ENCODE results near the gene PTPRK. TPM values are rescaled to one million over a fixed set of nuclear protein-coding genes. Genes with fewer than 3 reads are reported as not detected.

Gene PTPRK
- total and polyA plus RNA-seq, 2 of the 8 experiments (the other 6 are each of a cell fraction or from before 2014, with no cell fraction given): 11.4 to 47.3 TPM

GRCh38 chr6:128244751-128245405 lies 275.5 kb downstream of the PTPRK start:
- Histone ChIP-seq H3K23ac (ENCODE audit: insufficient read length) (no peak overlapping the region), H2BK5ac (ENCODE audit: low read depth, low read length) (no peak overlapping the region), H3K27ac (ENCODE audit: low read depth, low read length) (no peak overlapping the region; the same call in 1 of the 2 replicates), H3K14ac (ENCODE audit: insufficient read length) (no peak overlapping the region), H4K20me1 (replicated peaks in 1 of 2; ENCODE audit: control insufficient read depth in 1 of 2, insufficient read depth in 2 of 2, low read length in 2 of 2) (no peaks in the 10 kb centered on the region), H3K4me1 (replicated peaks in 1 of 4; ENCODE audit: control insufficient read depth in 3 of 4, insufficient read depth in 4 of 4, low read length in 3 of 4) (peaks cover 0 to 5% (median 1%) of the 10 kb centered on the region in 4 experiments; a peak in 2 of 7 replicates), H4K8ac (ENCODE audit: extremely low read depth, insufficient read depth, low read length) (no peak overlapping the region), H2BK15ac (ENCODE audit: low read length) (no peak overlapping the region), H3K18ac (ENCODE audit: extremely low read depth, low read length) (no peak overlapping the region), H3K27me3 (replicated peaks in 1 of 4; ENCODE audit: control insufficient read depth in 3 of 4, extremely low read depth in 1 of 4, insufficient read depth in 3 of 4, low read length in 3 of 4) (no peaks in the 10 kb centered on the region), H4K91ac (replicated peaks; ENCODE audit: insufficient read length, low read length) (no peak overlapping the region), H2BK120ac (replicated peaks; ENCODE audit: low read depth, low read length) (no peak overlapping the region), H3K4ac (replicated peaks; ENCODE audit: insufficient read length, low read depth, low read length) (no peak overlapping the region), H4K5ac (ENCODE audit: insufficient read length, low read depth, low read length) (no peak overlapping the region), H2BK12ac (ENCODE audit: low read depth, low read length) (no peak overlapping the region), H2AFZ (ENCODE audit: low read length) (no peak overlapping the region), H3K79me1 (ENCODE audit: low read depth, low read length) (no peaks in the 10 kb centered on the region), H2BK20ac (ENCODE audit: low read length) (no peak overlapping the region), H3K79me2 (ENCODE audit: control insufficient read depth in 1 of 2, insufficient read depth in 2 of 2, low read length in 2 of 2) (no peaks in the 10 kb centered on the region; a peak in 1 of 4 replicates), H2AK5ac (ENCODE audit: low read depth, low read length) (no peak overlapping the region), H3K4me3 (ENCODE audit: extremely low read depth in 1 of 4, insufficient read depth in 2 of 4, low read depth in 3 of 4, low read length in 4 of 4) (no peak overlapping the region), H3K9me3 (ENCODE audit: insufficient read depth in 2 of 2, low read depth in 1 of 2, low read length in 1 of 2) (no peaks in the 10 kb centered on the region), H3K9ac (replicated peaks in 1 of 4; ENCODE audit: extremely low read depth in 1 of 4, low read depth in 3 of 4, low read length in 3 of 4) (no peak overlapping the region), H3K56ac (replicated peaks; ENCODE audit: insufficient read length, low read depth, low read length) (no peak overlapping the region), H3K36me3 (ENCODE audit: control insufficient read depth in 2 of 4, insufficient read depth in 4 of 4, low read length in 3 of 4) (no peaks in the 10 kb centered on the region), H3K23me2 (ENCODE audit: low read depth, low read length) (no peaks in the 10 kb centered on the region), H3K4me2 (ENCODE audit: insufficient read depth in 1 of 2, low read depth in 2 of 2, low read length in 2 of 2) (no peak overlapping the region)
- no peak for FAIRE-seq
- CTCF ChIA-PET (ENCODE audit: partially characterized antibody): interaction anchor here (1.4 kb wide), 1 partner anchor 14 kb away, joined by 5 read pairs; no protein-coding TSS in a partner anchor
- no peak for DNase-seq (ENCODE audit: low read depth in 1 of 2, low spot score in 2 of 2)
- 83% methylated on average over 2 of the region's 2 CpGs; no CpG with 5 or more reads in 1 of the 2 experiments for WGBS, 2 experiments (ENCODE audit: extremely low coverage in 1 of 2, insufficient coverage in 1 of 2, insufficient read length in 1 of 2, insufficient replicate concordance in 2 of 2, low coverage in 1 of 2, low lambda C conversion rate in 2 of 2, missing lambda C conversion rate in 1 of 2)
- POLR2A ChIA-PET (ENCODE audit: partially characterized antibody): no interaction called here
- TF ChIP-seq SIRT6 (IDR thresholded peaks at IDR 0.05; ENCODE audit: low read length): no peak
- TF ChIP-seq JUN (IDR thresholded peaks at IDR 0.05; ENCODE audit: low read depth, low read length): no peak
- no peak for TF ChIP-seq KDM1A (IDR thresholded peaks at IDR 0.05; ENCODE audit: borderline replicate concordance, low read length)
- TF ChIP-seq USF2 (IDR thresholded peaks at IDR 0.05; ENCODE audit: low read length): no peak
- no peak for TF ChIP-seq RFX5 (IDR thresholded peaks at IDR 0.05; ENCODE audit: borderline replicate concordance, low read depth, low read length)
- TF ChIP-seq ZNF274 (IDR thresholded peaks at IDR 0.05; ENCODE audit: borderline replicate concordance, extremely low read depth, low read length): no peak
- no peak for TF ChIP-seq MAX (IDR thresholded peaks at IDR 0.05)
- TF ChIP-seq EZH2 (IDR thresholded peaks at IDR 0.05; ENCODE audit: low read depth, low read length, severe bottlenecking): no peak
- TF ChIP-seq POLR2AphosphoS5 (IDR thresholded peaks at IDR 0.05; ENCODE audit: low read depth, low read length): no peak
